H9 (cell line): ENCODE results near the gene CDO1. TPM values are rescaled to one million over a fixed set of nuclear protein-coding genes. Genes with fewer than 3 reads are reported as not detected.

Source experiments
- DNase-seq: peaks from one replicate; pipeline ENCODE4 v3.0.0-alpha.2; 2017
- H2AFZ ChIP-seq: one replicate; pipeline ENCODE4 v1.6.1; 2013; ENCODE audit warnings: mild to moderate bottlenecking, low read length, control low read depth, moderate library complexity
- H2AK5ac ChIP-seq: 2 replicates; pipeline ENCODE4 v1.6.1; 2013; ENCODE audit warnings: low read length, control low read depth, mixed read lengths; ENCODE audit not compliant: insufficient read length
- H2BK120ac ChIP-seq: one replicate; pipeline ENCODE4 v1.6.1; 2013; ENCODE audit warnings: low read depth, mild to moderate bottlenecking, low read length, control low read depth, inconsistent platforms; ENCODE audit not compliant: poor library complexity, severe bottlenecking
- H2BK12ac ChIP-seq: 2 replicates; pipeline ENCODE4 v1.6.1; 2013; ENCODE audit warnings: low read length, control low read depth, mixed read lengths, low read depth; ENCODE audit not compliant: insufficient read length
- H2BK15ac ChIP-seq: 2 replicates; pipeline ENCODE4 v1.6.1; 2013; ENCODE audit warnings: low read depth, low read length, control low read depth
- H2BK20ac ChIP-seq: one replicate; pipeline ENCODE4 v1.6.1; 2013; ENCODE audit warnings: low read depth, mild to moderate bottlenecking, low read length, control low read depth, inconsistent platforms; ENCODE audit not compliant: poor library complexity, severe bottlenecking
- H2BK5ac ChIP-seq: 2 replicates; pipeline ENCODE4 v1.6.1; 2013; ENCODE audit warnings: low read length, control low read depth, mixed read lengths; ENCODE audit not compliant: insufficient read length
- H3K14ac ChIP-seq: 2 replicates; pipeline ENCODE4 v1.6.1; 2013; ENCODE audit warnings: low read length, control low read depth; ENCODE audit not compliant: insufficient read depth
- H3K18ac ChIP-seq: 2 replicates; pipeline ENCODE4 v1.6.1; 2013; ENCODE audit warnings: low read depth, mild to moderate bottlenecking, mixed read lengths, low read length, control low read depth; ENCODE audit not compliant: insufficient read length
- H3K23ac ChIP-seq: 2 replicates; pipeline ENCODE4 v1.6.1; 2013; ENCODE audit warnings: low read length, control low read depth, mixed read lengths, low read depth; ENCODE audit not compliant: insufficient read length
- H3K23me2 ChIP-seq: 2 replicates; pipeline ENCODE4 v1.6.1; 2013; ENCODE audit warnings: low read depth, mild to moderate bottlenecking, mixed read lengths, low read length, control low read depth; ENCODE audit not compliant: insufficient read length, poor library complexity, severe bottlenecking
- H3K27ac ChIP-seq: 2 replicates; pipeline ENCODE4 v1.5.1; 2013; ENCODE audit warnings: low read length, control low read depth, mixed read lengths, low read depth; ENCODE audit not compliant: insufficient read length
- H3K27me3 ChIP-seq: 2 replicates; pipeline ENCODE4 v1.6.1; 2013; ENCODE audit warnings: low read length, control low read depth, inconsistent platforms; ENCODE audit not compliant: insufficient read depth
- H3K4ac ChIP-seq: 2 replicates; pipeline ENCODE4 v1.6.1; 2013; ENCODE audit warnings: low read depth, mild to moderate bottlenecking, control low read depth, inconsistent platforms, low read length, moderate library complexity
- H3K4me1 ChIP-seq: 2 replicates; pipeline ENCODE4 v1.6.1; 2013; ENCODE audit warnings: low read length, control low read depth, inconsistent platforms; ENCODE audit not compliant: insufficient read depth
- H3K4me2 ChIP-seq: 2 replicates; pipeline ENCODE4 v1.6.1; 2013; ENCODE audit warnings: low read length, control low read depth, mixed read lengths; ENCODE audit not compliant: insufficient read length, insufficient read depth
- H3K56ac ChIP-seq: 2 replicates; pipeline ENCODE4 v1.6.1; 2013; ENCODE audit warnings: low read depth, mild to moderate bottlenecking, mixed read lengths, low read length, control low read depth; ENCODE audit not compliant: insufficient read length
- H3K79me1 ChIP-seq: 2 replicates; pipeline ENCODE4 v1.6.1; 2013; ENCODE audit warnings: low read depth, mild to moderate bottlenecking, moderate library complexity, low read length, control low read depth, inconsistent platforms; ENCODE audit not compliant: insufficient read depth, poor library complexity, severe bottlenecking
- H3K79me2 ChIP-seq: 2 replicates; pipeline ENCODE4 v1.6.1; 2013; ENCODE audit warnings: low read length, control low read depth, inconsistent platforms; ENCODE audit not compliant: insufficient read depth
- H3K9ac ChIP-seq: 2 replicates; pipeline ENCODE4 v1.6.1; 2013; ENCODE audit warnings: low read length, control low read depth, mixed read lengths; ENCODE audit not compliant: insufficient read length; ENCODE audit errors: extremely low read depth
- H3K9me3 ChIP-seq: one replicate; pipeline ENCODE4 v1.6.1; 2013; ENCODE audit warnings: low read depth, low read length, inconsistent platforms; ENCODE audit not compliant: control insufficient read depth
- H3T11ph ChIP-seq: one replicate; pipeline ENCODE4 v1.6.1; 2013; ENCODE audit warnings: mild to moderate bottlenecking, low read length, control low read depth, inconsistent platforms
- H4K20me1 ChIP-seq: one replicate; pipeline ENCODE4 v1.6.1; 2013; ENCODE audit not compliant: control insufficient read depth, insufficient read length, insufficient read depth
- H4K5ac ChIP-seq: 2 replicates; pipeline ENCODE4 v1.6.1; 2013; ENCODE audit warnings: low read depth, mild to moderate bottlenecking, mixed read lengths, low read length, control low read depth; ENCODE audit not compliant: insufficient read length
- H4K8ac ChIP-seq: replicated peaks from 2 replicates; pipeline ENCODE4 v1.6.1; 2013; ENCODE audit warnings: low read length, control low read depth, mixed read lengths, low read depth; ENCODE audit not compliant: insufficient read length
- H4K91ac ChIP-seq: 2 replicates; pipeline ENCODE4 v1.6.1; 2013; ENCODE audit warnings: low read depth, mild to moderate bottlenecking, moderate library complexity, mixed read lengths, low read length, control low read depth; ENCODE audit not compliant: insufficient read length
- H3K27ac Mint-ChIP-seq, 3 experiments: 2 replicates in 2 of 3; 3 replicates in 1 of 3; pipeline ENCODE4 v1.8.0; 2020 to 2021; ENCODE audit warnings: mixed read lengths in 3 of 3, mild to moderate bottlenecking in 1 of 3, moderate library complexity in 1 of 3
- H3K27me3 Mint-ChIP-seq: 2 replicates; pipeline ENCODE4 v1.8.0; 2021; ENCODE audit warnings: low read depth, mild to moderate bottlenecking, moderate library complexity, mixed read lengths
- H3K36me3 Mint-ChIP-seq, 3 experiments: 2 replicates in 2 of 3; 3 replicates in 1 of 3; pipeline ENCODE4 v1.8.0; 2020 to 2021; ENCODE audit warnings: low read depth in 3 of 3, mixed read lengths in 3 of 3; ENCODE audit not compliant: insufficient read depth in 1 of 3
- H3K4me1 Mint-ChIP-seq, 2 experiments: 2 replicates each; pipeline ENCODE4 v1.8.0; 2020; ENCODE audit warnings: mixed read lengths in 2 of 2
- H3K4me3 Mint-ChIP-seq, 2 experiments: 2 replicates in 1 of 2; 3 replicates in 1 of 2; pipeline ENCODE4 v1.8.0; 2020 to 2021; ENCODE audit warnings: mild to moderate bottlenecking in 2 of 2, mixed read lengths in 2 of 2, moderate library complexity in 1 of 2
- H3K9me3 Mint-ChIP-seq, 2 experiments: 2 replicates in 1 of 2; 3 replicates in 1 of 2; pipeline ENCODE4 v1.8.0; 2020; ENCODE audit warnings: mild to moderate bottlenecking in 2 of 2, mixed read lengths in 2 of 2, moderate library complexity in 1 of 2
- CTCF ChIP-seq: fragments of 200-600 bp; sonication (generic); conservative IDR thresholded peaks from 3 replicates; pipeline ENCODE4 v1.8.0; 2021; ENCODE audit warnings: antibody characterized with exemption, mild to moderate bottlenecking
- WGBS: extraction: QIAGEN DNeasy Blood & Tissue Kit; methylation state at CpG from one replicate; pipeline ENCODE4 v1.1.7; 2013; ENCODE audit warnings: missing lambda C conversion rate, low lambda C conversion rate, mixed read lengths; ENCODE audit not compliant: insufficient read length; ENCODE audit errors: extremely low coverage; 5-methylcytosine and 5-hydroxymethylcytosine counted together
- total RNA-seq: library from RNA; stranded (reverse); gene quantifications from 2 replicates; pipeline ENCODE4 v1.2.1, GENCODE V29; 2021

The CDO1 gene
- total RNA-seq, 1 experiment from 2014 or later, result 11.2 TPM

DNA sequence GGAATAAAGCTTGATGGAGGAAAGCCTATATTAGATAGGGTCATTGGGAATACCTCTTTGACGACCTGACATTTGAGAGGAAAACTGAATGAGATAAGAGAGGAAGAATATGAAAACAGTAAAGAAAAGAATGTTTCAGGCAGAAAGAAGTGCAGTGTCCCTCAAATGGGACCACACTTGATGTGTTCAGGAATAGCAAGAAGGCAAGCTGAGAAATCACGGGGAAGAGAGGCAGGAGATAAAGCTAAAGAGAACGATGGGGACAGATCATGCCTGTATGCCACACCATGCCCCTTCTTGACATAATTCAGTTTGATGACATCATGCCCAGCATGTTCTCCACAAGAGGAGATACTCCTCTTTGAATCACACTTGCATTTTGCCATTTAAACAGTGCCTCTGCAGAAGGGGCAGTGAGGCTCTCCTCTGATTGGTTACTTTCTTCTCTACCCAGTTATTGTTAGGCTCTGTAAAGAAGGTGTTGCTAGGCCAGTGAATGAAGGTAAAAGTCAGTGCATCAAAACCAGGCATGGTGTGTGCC is 32.9 kb upstream of the CDO1 start:
- Histone ChIP-seq H2AFZ (no peak overlapping the region), H3K79me1 (no peaks in the 10 kb centered on the region), H3K56ac (no peak overlapping the region), H4K8ac (no peak overlapping the region), H2AK5ac (no peak overlapping the region), H3K4ac (no peak overlapping the region), H3K4me2 (no peak overlapping the region), H4K91ac (no peak overlapping the region), H3K23me2 (no peaks in the 10 kb centered on the region), H3K4me1 (no peaks in the 10 kb centered on the region; the same call in 1 of the 2 replicates), H3K79me2 (peaks cover 4% of the 10 kb centered on the region; the same call in 1 of the 2 replicates), H3T11ph (no peak overlapping the region), H3K18ac (no peak overlapping the region), H3K9ac (no peak overlapping the region), H2BK20ac (no peak overlapping the region), H3K27me3 (no peaks in the 10 kb centered on the region), H4K5ac (no peak overlapping the region), H2BK120ac (no peak overlapping the region), H3K9me3 (no peaks in the 10 kb centered on the region), H2BK15ac (no peak overlapping the region), H2BK12ac (no peak overlapping the region), H3K23ac (no peak overlapping the region), H3K27ac (no peak overlapping the region), H3K14ac (no peak overlapping the region), H2BK5ac (no peak overlapping the region), H4K20me1 (no peaks in the 10 kb centered on the region)
- Mint-ChIP-seq H3K4me1 (peaks cover 15% of the 10 kb centered on the region in 2 experiments), H3K9me3 (peaks cover 10 to 12% of the 10 kb centered on the region in 2 experiments), H3K27me3 (no peaks in the 10 kb centered on the region), H3K4me3 (no peak overlapping the region), H3K36me3 (peaks cover 0 to 14% (median 3%) of the 10 kb centered on the region in 3 experiments; a peak in 6 of 7 replicates), H3K27ac (peak overlapping the region in 2 of 3 experiments; percentile 14 to 18; a peak in 1 of 7 replicates)
- DNase-seq, result no peak
- no peak for TF ChIP-seq CTCF
- WGBS, result no CpG with 5 or more reads among the region's 3 CpGs
